WTC11 (cell line): ENCODE results near the gene BCAS3. TPM values are rescaled to one million over a fixed set of nuclear protein-coding genes. Genes with fewer than 3 reads are reported as not detected.

ENCODE experiments used
- ATAC-seq: fragments of 200-7000 bp; cut with Tn5 transposase; 2 replicates; pipeline ENCODE4 v1.10.0; 2021; ENCODE audit warnings: mild to moderate bottlenecking, moderate library complexity
- CTCF ChIA-PET: fragments of 300-600 bp; sonication (Branson Sonifier 250); formaldehyde crosslinking; loops from one replicate; lab custom pipeline; 2021; ENCODE audit warnings: antibody characterized with exemption; lab: Charles Lee
- POLR2A ChIA-PET: fragments of 350-600 bp; sonication (Branson Sonifier 250); formaldehyde crosslinking; loops from one replicate; lab custom pipeline; 2021; ENCODE audit warnings: antibody characterized with exemption; lab: Charles Lee
- DNase-seq: peaks from one replicate; pipeline ENCODE4 v3.0.0; 2021; ENCODE audit warnings: low spot score
- H3K27ac Mint-ChIP-seq: 2 replicates; pipeline ENCODE4 v1.8.0; 2021; ENCODE audit warnings: mixed read lengths
- H3K27me3 Mint-ChIP-seq: 2 replicates; pipeline ENCODE4 v1.8.0; 2021; ENCODE audit warnings: low read depth, mild to moderate bottlenecking, moderate library complexity, mixed read lengths
- H3K36me3 Mint-ChIP-seq: 2 replicates; pipeline ENCODE4 v1.8.0; 2021; ENCODE audit warnings: mixed read lengths
- H3K4me1 Mint-ChIP-seq: 2 replicates; pipeline ENCODE4 v1.8.0; 2022; ENCODE audit warnings: mixed read lengths
- H3K4me3 Mint-ChIP-seq: 2 replicates; pipeline ENCODE4 v1.8.0; 2021; ENCODE audit warnings: mild to moderate bottlenecking, moderate library complexity, mixed read lengths
- H3K9me3 Mint-ChIP-seq: 2 replicates; pipeline ENCODE4 v1.8.0; 2021; ENCODE audit warnings: mixed read lengths
- CBFB ChIP-seq: sonication (generic); formaldehyde crosslinking; IDR thresholded peaks from 2 replicates; pipeline ENCODE4 v1.8.1; 2022; ENCODE audit warnings: mild to moderate bottlenecking, low read depth, missing genetic modification reagents
- CREB1 ChIP-seq: sonication (generic); formaldehyde crosslinking; IDR thresholded peaks from 2 replicates; pipeline ENCODE4 v1.8.0; 2023; ENCODE audit warnings: mild to moderate bottlenecking, missing genetic modification reagents
- CTCF ChIP-seq: fragments of 200-600 bp; IDR thresholded peaks from 2 replicates; pipeline ENCODE4 v1.8.0; 2022; ENCODE audit warnings: antibody characterized with exemption
- FOXP1 ChIP-seq: sonication (generic); formaldehyde crosslinking; IDR thresholded peaks from 2 replicates; pipeline ENCODE4 v1.8.0; 2022; ENCODE audit warnings: missing genetic modification reagents, mild to moderate bottlenecking, moderate library complexity, borderline replicate concordance
- GTF2I ChIP-seq: fragments of 250-450 bp; sonication (Bioruptor Pico); conservative IDR thresholded peaks from 2 replicates; pipeline ENCODE4 v1.4.0; 2021; ENCODE audit warnings: mild to moderate bottlenecking
- MYBL2 ChIP-seq: sonication (generic); formaldehyde crosslinking; IDR thresholded peaks from 2 replicates; pipeline ENCODE4 v1.8.1; 2023; ENCODE audit warnings: mild to moderate bottlenecking, moderate library complexity, missing genetic modification reagents
- NFE2L1 ChIP-seq: sonication (generic); formaldehyde crosslinking; IDR thresholded peaks from 2 replicates; pipeline ENCODE4 v1.8.1; 2023; ENCODE audit warnings: missing genetic modification reagents
- NFYB ChIP-seq: sonication (generic); formaldehyde crosslinking; conservative IDR thresholded peaks from 2 replicates; pipeline ENCODE4 v1.8.0; 2022; ENCODE audit warnings: low read depth, missing genetic modification reagents
- USF2 ChIP-seq: sonication (generic); formaldehyde crosslinking; IDR thresholded peaks from 2 replicates; pipeline ENCODE4 v1.8.1; 2023; ENCODE audit warnings: mild to moderate bottlenecking, missing genetic modification reagents, moderate library complexity
- ZNF138 ChIP-seq: sonication (generic); formaldehyde crosslinking; conservative IDR thresholded peaks from 2 replicates; pipeline ENCODE4 v1.8.1; 2022; ENCODE audit warnings: mild to moderate bottlenecking, moderate library complexity, missing genetic modification reagents
- ZNF532 ChIP-seq: fragments of 250-450 bp; sonication (Bioruptor Pico); IDR thresholded peaks from 2 replicates; pipeline ENCODE4 v1.9.0; 2021; ENCODE audit warnings: mild to moderate bottlenecking, borderline replicate concordance
- total RNA-seq: library from RNA; stranded (reverse); gene quantifications from 3 replicates; pipeline ENCODE4 v1.2.3, GENCODE V29; 2021
- TF ChIP-seq, protein P1 (sequence below): sonication (generic); formaldehyde crosslinking; IDR thresholded peaks from 2 replicates; pipeline ENCODE4 v1.8.0; 2023; ENCODE audit warnings: missing genetic modification reagents
- TF ChIP-seq, protein P2 (sequence below): sonication (generic); formaldehyde crosslinking; IDR thresholded peaks from 2 replicates; pipeline ENCODE4 v1.8.0; 2022; ENCODE audit warnings: mild to moderate bottlenecking, missing genetic modification reagents
- TF ChIP-seq, protein P3 (sequence below): sonication (generic); formaldehyde crosslinking; IDR thresholded peaks from 2 replicates; pipeline ENCODE4 v1.8.0; 2023; ENCODE audit warnings: mild to moderate bottlenecking, missing genetic modification reagents
- TF ChIP-seq, protein P4 (sequence below): sonication (generic); formaldehyde crosslinking; IDR thresholded peaks from 2 replicates; pipeline ENCODE4 v1.8.1; 2022; ENCODE audit warnings: low read depth, mild to moderate bottlenecking, moderate library complexity, missing genetic modification reagents, borderline replicate concordance

The BCAS3 gene
- total RNA-seq, 1 experiment from 2014 or later: 15.5 TPM

DNA sequence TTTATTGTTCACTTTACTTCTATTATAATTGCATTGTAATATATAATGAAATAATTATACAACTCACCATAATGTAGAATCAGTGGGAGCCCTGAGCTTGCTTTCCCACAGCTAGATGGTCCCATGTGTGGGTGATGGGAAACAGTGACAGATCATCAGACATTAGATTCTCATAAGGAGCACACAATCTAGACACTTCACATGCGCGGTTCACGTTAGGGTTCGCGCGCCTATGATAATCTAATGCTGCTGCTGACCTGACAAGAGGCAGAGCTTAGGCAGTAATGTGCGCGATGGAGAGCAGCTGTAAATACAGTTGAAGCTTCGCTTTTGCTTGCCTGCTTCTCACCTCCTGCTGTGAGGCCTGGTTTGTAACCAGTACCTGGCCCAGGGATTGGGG, 40.2 kb downstream of the BCAS3 start (continued):
- TF ChIP-seq, protein P1, sequence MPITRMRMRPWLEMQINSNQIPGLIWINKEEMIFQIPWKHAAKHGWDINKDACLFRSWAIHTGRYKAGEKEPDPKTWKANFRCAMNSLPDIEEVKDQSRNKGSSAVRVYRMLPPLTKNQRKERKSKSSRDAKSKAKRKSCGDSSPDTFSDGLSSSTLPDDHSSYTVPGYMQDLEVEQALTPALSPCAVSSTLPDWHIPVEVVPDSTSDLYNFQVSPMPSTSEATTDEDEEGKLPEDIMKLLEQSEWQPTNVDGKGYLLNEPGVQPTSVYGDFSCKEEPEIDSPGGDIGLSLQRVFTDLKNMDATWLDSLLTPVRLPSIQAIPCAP: no peak
- no peak for TF ChIP-seq MYBL2
- TF ChIP-seq, protein P2, sequence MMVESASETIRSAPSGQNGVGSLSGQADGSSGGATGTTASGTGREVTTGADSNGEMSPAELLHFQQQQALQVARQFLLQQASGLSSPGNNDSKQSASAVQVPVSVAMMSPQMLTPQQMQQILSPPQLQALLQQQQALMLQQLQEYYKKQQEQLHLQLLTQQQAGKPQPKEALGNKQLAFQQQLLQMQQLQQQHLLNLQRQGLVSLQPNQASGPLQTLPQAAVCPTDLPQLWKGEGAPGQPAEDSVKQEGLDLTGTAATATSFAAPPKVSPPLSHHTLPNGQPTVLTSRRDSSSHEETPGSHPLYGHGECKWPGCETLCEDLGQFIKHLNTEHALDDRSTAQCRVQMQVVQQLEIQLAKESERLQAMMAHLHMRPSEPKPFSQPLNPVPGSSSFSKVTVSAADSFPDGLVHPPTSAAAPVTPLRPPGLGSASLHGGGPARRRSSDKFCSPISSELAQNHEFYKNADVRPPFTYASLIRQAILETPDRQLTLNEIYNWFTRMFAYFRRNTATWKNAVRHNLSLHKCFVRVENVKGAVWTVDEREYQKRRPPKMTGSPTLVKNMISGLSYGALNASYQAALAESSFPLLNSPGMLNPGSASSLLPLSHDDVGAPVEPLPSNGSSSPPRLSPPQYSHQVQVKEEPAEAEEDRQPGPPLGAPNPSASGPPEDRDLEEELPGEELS (CRISPR knock-in tag): no peak
- TF ChIP-seq NFYB (CRISPR knock-in tag): no peak
- TF ChIP-seq ZNF532: no peak
- TF ChIP-seq, protein P3, sequence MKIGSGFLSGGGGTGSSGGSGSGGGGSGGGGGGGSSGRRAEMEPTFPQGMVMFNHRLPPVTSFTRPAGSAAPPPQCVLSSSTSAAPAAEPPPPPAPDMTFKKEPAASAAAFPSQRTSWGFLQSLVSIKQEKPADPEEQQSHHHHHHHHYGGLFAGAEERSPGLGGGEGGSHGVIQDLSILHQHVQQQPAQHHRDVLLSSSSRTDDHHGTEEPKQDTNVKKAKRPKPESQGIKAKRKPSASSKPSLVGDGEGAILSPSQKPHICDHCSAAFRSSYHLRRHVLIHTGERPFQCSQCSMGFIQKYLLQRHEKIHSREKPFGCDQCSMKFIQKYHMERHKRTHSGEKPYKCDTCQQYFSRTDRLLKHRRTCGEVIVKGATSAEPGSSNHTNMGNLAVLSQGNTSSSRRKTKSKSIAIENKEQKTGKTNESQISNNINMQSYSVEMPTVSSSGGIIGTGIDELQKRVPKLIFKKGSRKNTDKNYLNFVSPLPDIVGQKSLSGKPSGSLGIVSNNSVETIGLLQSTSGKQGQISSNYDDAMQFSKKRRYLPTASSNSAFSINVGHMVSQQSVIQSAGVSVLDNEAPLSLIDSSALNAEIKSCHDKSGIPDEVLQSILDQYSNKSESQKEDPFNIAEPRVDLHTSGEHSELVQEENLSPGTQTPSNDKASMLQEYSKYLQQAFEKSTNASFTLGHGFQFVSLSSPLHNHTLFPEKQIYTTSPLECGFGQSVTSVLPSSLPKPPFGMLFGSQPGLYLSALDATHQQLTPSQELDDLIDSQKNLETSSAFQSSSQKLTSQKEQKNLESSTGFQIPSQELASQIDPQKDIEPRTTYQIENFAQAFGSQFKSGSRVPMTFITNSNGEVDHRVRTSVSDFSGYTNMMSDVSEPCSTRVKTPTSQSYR (CRISPR knock-in tag): no peak
- TF ChIP-seq CREB1 (CRISPR knock-in tag): no peak
- TF ChIP-seq CBFB (CRISPR knock-in tag): no peak
- TF ChIP-seq, protein P4, sequence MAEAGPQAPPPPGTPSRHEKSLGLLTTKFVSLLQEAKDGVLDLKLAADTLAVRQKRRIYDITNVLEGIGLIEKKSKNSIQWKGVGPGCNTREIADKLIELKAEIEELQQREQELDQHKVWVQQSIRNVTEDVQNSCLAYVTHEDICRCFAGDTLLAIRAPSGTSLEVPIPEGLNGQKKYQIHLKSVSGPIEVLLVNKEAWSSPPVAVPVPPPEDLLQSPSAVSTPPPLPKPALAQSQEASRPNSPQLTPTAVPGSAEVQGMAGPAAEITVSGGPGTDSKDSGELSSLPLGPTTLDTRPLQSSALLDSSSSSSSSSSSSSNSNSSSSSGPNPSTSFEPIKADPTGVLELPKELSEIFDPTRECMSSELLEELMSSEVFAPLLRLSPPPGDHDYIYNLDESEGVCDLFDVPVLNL (CRISPR knock-in tag): no peak
- TF ChIP-seq FOXP1 (CRISPR knock-in tag): no peak
- TF ChIP-seq ZNF138 (CRISPR knock-in tag): no peak
- no peak for TF ChIP-seq GTF2I (CRISPR knock-in tag)
- TF ChIP-seq NFE2L1: no peak

GRCh38 chr17:60720763-60721531, 43.3 kb downstream of the BCAS3 start:
- ChIA-PET POLR2A (interaction anchor here (0.6 kb wide), 1 partner anchor 204 kb away, joined by 3 read pairs; no protein-coding TSS in a partner anchor), CTCF (interaction anchor here (0.5 to 1.6 kb wide), 33 partner anchors 9 to 679 kb away, joined by 3 to 18 read pairs (median 3); partner anchors contain the start of gene TBX2)
- TF ChIP-seq USF2 (CRISPR knock-in tag) (no peak), CTCF (peak; percentile 84)
- Mint-ChIP-seq H3K27ac (no peak overlapping the region), H3K4me3 (no peak overlapping the region), H3K36me3 (no peaks in the 10 kb centered on the region), H3K27me3 (no peaks in the 10 kb centered on the region; the same call in none of the 2 replicates), H3K9me3 (no peaks in the 10 kb centered on the region), H3K4me1 (no peaks in the 10 kb centered on the region)
- DNase-seq: peak; percentile 16
- ATAC-seq: no peak
